Raji (cell line): ENCODE measurements around the gene BAIAP2.

ENCODE experiments used
- POLR2A ChIP-seq: IDR thresholded peaks from 2 replicates; pipeline ENCODE4 v1.6.1; 2011; ENCODE audit warnings: low read depth, low read length, control low read depth; ENCODE audit not compliant: insufficient read depth

BAIAP2 gene

DNA sequence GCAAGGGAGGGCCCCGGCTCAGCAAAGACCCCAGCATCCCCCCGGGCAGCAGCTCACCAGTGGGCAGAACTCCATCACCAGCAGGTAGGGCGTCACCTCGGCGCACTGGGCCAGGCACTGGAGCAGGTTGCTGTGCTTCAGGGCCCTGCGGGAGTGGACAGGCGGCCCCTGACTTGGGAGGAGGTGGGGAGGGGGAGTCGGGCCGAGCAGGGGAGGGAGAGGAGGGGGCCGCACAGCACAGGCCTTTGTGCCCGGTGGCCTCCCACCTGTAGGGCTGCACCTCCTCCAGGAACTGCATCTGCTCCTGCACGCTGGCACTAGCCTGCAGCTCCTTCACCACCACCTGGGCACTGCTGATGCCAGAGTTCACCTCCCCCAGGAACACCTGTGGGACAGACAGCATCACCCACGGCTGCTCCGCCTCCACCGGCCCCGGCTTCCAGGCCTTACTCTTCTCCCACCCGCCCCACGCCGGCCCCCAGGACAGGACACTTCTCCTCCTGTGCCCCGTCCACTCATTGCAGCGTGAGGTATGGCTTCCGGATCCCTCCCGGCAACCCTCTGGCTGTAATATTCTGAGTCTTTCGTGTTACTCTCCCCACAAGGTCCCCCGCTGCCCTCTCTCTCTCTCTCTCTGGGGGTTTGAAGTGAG, 92.7 kb downstream of the BAIAP2 start:
- TF ChIP-seq POLR2A, result no peak

GRCh38 chr17:81128338-81128737, 93.4 kb downstream of the BAIAP2 start:
- no peak for TF ChIP-seq POLR2A

DNA sequence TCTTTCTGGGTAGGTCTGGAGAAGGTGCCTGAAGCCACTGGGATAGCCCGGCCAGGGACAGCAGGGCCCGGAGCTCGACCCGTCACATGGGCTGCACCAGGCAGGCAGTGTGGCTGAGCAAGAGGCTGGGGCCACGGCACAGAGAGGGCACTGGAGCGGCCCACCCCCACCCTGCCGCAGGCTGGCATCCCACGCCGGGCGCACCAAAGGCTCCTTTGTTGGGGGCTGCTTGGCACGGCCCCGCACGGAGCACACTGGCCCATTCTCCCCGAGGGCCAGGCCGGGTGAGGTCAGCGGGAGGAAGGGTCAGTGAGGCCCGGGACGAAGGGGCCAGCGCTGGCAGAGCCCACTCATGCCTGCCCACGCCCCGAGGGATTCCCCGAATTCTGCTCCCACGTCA, 93.8 kb downstream of the BAIAP2 start:
- TF ChIP-seq POLR2A, result no peak

- no peak for TF ChIP-seq POLR2A
These were observed 94.3 kb downstream of the BAIAP2 start for GRCh38 chr17:81129289-81129688.

DNA sequence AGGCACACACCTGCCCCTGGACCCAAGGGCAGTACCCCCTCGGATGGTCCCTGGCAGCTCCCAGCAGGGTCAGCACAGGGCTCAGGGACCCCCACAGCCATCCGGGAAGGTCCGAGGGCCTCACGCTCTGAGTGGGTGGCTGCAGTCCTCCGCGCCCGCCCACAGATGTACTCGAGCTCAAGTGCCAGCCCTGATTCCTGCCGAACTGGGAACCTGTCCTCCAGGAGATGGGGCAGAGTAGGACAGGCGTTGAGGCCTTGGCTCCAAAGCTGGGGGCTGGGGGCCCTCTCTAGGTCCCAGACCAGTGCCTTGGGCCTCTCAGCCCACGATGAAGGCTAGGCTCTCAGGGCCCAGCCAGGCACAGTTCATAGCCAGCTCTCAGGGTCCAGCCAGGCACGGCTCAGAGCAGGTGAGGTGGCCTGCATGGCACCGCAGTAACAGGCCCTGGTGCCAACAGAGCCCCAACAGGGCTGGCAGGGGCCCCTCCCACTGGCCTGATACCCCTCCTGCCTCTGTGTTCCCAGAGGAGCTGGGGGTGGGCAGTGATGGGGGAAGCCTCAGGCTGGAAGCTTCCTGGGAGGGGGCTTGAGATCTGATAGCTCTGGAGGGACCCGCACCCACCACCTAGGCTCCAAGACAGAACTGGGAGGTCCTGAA, 94.9 kb downstream of the BAIAP2 start:
- TF ChIP-seq POLR2A, result no peak

GRCh38 chr17:81130385-81131361, 95.7 kb downstream of the BAIAP2 start:
- TF ChIP-seq POLR2A, result no peak

GRCh38 chr17:81131486-81132196, 96.7 kb downstream of the BAIAP2 start:
- no peak for TF ChIP-seq POLR2A

DNA sequence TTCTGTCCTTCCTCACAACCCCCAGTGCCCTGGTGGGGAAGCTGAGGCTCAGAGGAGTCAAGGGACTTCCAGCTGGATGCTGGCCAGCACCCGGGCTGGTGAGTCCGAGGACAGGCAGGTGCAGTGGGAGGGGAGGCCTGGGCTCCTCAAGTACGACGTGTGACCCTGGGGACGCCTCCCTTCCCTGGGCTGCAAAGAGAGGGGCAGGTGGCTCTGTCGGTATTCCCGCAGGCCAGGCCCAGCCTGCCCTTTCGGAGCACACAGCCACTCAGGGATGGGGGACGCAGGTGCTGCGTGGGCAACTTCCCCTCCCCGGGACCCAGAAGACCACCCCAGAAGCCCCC, 97.2 kb downstream of the BAIAP2 start:
- TF ChIP-seq POLR2A, result no peak

DNA sequence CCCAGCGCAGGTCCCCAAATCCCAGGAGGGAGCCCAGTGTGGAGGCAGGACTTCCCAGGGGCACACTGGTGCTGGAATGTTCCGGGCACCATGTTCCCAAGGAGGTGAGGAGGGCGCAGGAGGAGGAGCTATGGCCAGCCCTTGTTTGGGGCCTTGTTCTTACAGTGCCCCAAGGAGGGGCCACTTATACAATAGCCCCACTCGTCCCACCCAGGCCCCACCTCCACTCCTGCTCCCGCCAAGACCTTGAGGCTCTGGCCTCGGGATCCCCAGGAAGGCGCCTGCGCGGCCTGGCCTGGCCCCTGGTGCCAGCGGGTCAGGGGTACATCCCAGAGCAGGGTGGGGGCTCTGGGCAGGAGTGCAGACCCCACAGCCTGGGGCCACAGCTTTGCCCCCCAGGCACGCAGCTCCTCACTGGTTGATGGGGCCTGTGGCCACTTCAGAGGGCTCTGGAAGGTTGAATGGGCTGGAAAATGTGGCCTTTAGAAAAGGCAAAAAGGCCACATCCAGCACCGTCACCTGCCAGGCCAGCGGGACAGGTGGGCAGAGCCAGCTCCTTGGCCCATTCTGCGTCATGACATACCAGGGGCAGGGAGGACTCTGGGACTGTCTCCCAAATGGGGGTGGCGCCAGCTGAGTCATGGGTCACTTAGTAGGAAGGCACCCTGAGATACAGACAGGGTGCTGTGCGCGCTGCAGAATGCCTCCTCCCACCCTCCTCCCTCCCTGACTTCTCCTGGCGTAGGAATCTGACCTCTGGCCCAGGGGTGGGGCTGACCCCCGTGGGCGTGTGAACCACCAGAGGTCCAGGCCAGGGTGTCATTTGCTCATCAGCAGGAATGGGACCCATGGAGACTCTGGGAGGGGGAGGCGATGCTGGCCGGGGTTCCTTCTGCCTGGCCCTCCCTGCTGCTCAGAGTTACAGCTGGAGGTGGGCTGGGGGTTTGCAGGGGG, 98.1 kb downstream of the BAIAP2 start:
- TF ChIP-seq POLR2A, result no peak

DNA sequence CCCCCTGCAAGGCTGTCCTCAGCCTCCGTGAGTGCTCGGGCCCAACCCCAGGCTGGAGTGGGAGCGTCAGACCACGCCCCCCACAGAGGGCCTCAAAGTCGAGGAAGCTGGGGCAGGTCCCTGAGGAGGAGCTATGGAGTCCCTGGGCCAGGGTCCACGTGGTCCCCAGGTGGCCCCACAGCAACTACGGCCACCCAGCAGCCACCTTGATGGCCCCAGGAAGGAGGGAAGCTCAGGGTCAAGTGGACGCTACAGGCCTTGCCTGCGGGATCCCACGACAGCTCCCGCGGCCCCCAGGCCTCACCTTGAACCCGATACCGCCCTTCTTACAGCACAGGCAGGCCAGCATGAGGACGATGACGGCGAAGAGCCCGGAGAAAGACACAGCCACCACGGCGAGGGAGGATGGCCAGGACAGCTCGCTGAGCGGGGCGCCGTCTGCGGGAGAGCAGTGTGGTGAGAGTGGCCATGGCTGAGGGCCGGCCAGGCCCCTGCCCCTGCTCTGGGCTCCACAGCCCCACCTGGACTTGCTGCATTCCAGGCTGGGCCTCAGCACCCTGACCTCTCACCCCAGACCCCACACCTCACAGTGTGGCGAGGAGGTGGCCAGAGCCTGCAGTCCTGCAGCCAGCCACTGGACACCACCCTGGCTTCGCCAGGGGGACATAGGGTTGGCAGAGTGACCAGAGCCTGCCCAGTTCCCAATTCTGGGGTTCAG, 99.3 kb downstream of the BAIAP2 start:
- no peak for TF ChIP-seq POLR2A

- TF ChIP-seq POLR2A, result no peak
These were observed 100.7 kb downstream of the BAIAP2 start for GRCh38 chr17:81135505-81136278.

GRCh38 chr17:81136366-81136765, 101.4 kb downstream of the BAIAP2 start:
- no peak for TF ChIP-seq POLR2A

- no peak for TF ChIP-seq POLR2A
These were observed 102.3 kb downstream of the BAIAP2 start for GRCh38 chr17:81137248-81137647.
